ENCODE data around the gene CAMTA1.

The CAMTA1 gene

DNA sequence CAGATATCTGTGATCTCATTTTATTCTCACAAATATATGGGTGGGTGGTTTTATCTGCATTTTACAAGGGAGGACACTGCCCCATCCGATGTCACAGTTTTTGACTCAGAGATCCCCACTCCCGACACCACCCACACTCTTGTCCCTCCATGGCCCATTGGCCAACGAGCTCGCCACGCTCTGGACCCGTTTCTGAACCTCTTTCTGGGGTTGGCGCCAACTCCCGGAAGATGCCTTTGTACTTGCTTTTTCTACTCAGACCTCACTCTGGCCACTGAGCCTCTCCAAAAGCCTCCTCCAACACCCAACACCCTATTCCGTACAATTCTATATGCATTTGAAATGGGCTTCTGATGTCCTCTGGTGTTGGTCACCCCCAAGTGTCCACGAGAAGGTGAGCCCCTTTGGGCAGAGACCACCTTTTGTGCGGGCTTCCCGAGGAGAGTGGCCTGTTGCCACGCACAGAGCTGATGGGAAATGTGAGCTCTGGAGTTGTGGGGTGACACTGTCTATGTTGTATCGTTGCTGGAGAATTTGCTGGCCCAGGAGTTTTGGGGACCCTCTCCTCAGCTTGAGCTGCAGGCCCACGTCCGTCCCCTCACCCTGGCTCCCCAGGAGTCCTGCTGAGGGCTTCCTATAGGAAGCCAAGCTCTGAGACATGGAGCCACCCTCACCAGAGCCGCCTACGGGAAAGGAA lies 618.9 kb downstream of the CAMTA1 start:
- H3K4me1 ChIP-seq (ENCODE audit: insufficient read depth, low read length) = no peaks in the 10 kb centered on the region
- H3K27ac ChIP-seq (ENCODE audit: low read length) = no peak overlapping the region
- no peaks in the 10 kb centered on the region for H4K20me1 ChIP-seq (ENCODE audit: insufficient read depth, low read length)
- no peaks in the 10 kb centered on the region for H3K27me3 ChIP-seq (ENCODE audit: insufficient read depth, low read length, poor library complexity)
- no peak overlapping the region for H3K4me2 ChIP-seq (ENCODE audit: insufficient read depth, low read length)
- TF ChIP-seq, protein P1, sequence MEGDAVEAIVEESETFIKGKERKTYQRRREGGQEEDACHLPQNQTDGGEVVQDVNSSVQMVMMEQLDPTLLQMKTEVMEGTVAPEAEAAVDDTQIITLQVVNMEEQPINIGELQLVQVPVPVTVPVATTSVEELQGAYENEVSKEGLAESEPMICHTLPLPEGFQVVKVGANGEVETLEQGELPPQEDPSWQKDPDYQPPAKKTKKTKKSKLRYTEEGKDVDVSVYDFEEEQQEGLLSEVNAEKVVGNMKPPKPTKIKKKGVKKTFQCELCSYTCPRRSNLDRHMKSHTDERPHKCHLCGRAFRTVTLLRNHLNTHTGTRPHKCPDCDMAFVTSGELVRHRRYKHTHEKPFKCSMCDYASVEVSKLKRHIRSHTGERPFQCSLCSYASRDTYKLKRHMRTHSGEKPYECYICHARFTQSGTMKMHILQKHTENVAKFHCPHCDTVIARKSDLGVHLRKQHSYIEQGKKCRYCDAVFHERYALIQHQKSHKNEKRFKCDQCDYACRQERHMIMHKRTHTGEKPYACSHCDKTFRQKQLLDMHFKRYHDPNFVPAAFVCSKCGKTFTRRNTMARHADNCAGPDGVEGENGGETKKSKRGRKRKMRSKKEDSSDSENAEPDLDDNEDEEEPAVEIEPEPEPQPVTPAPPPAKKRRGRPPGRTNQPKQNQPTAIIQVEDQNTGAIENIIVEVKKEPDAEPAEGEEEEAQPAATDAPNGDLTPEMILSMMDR (IDR thresholded peaks at IDR 0.05; ENCODE audit: borderline replicate concordance, extremely low read depth, low read length, poor library complexity, severe bottlenecking) = no peak
- no peak for TF ChIP-seq EZH2 (IDR thresholded peaks at IDR 0.05; ENCODE audit: borderline replicate concordance, low read depth, low read length, severe bottlenecking)
- no peaks in the 10 kb centered on the region for H3K36me3 ChIP-seq (ENCODE audit: insufficient read depth, low read length)
- no peak overlapping the region for H2AFZ ChIP-seq (ENCODE audit: low read depth, low read length)
- ATAC-seq (ENCODE audit: insufficient read depth, low read depth) = no peak
- H3K4me3 ChIP-seq (ENCODE audit: low read depth in 1 of 2, low read length in 2 of 2) = no peak overlapping the region
- H3K79me2 ChIP-seq (ENCODE audit: insufficient read depth, low read length) = no peaks in the 10 kb centered on the region
- no peak for DNase-seq
- no peak overlapping the region for H3K9ac ChIP-seq (ENCODE audit: low read depth, low read length)
- no peaks in the 10 kb centered on the region for H3K9me3 ChIP-seq (ENCODE audit: insufficient read depth, low read length, severe bottlenecking)

DNA sequence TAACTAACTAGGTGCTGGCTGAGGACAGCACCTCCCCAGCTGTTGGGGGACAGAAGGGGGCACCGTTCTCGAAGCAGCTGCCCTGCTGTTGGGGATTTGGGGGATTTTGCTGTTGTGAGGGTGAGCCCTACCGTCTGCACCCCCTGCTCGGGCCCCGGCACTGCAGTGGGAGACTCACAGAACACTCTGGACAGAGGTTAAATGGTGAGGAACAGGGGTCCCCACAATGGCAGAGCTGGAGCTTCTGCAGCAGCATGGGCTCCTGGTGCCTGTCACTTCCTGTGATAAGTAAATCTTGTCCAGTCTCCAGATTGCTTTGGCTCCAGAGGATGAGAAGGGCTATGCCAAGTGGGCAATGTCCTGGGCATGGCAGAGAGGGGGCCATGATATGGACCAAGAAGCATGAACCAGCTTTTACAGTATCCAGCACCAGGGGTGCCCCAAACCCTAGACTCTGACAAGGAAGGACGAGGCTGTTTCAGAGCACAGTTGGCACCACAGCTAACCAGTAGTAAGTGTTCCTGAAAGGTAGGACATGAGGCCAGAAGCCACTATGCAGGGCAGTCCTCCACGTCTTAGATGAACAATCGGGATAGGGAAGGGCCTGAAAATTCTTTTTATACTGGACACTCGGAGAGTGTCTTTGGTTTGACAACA lies 620.7 kb downstream of the CAMTA1 start:
- no peaks in the 10 kb centered on the region for H3K4me1 ChIP-seq (ENCODE audit: insufficient read depth, low read length)
- no peak overlapping the region for H2AFZ ChIP-seq (ENCODE audit: low read depth, low read length)
- no peaks in the 10 kb centered on the region for H4K20me1 ChIP-seq (ENCODE audit: insufficient read depth, low read length)
- no peak overlapping the region for H3K27ac ChIP-seq (ENCODE audit: low read length)
- no peak for DNase-seq
- no peak overlapping the region for H3K4me3 ChIP-seq (ENCODE audit: low read depth in 1 of 2, low read length in 2 of 2)
- no peak overlapping the region for H3K9ac ChIP-seq (ENCODE audit: low read depth, low read length)
- TF ChIP-seq, protein P1 (IDR thresholded peaks at IDR 0.05; ENCODE audit: borderline replicate concordance, extremely low read depth, low read length, poor library complexity, severe bottlenecking) = no peak
- TF ChIP-seq EZH2 (IDR thresholded peaks at IDR 0.05; ENCODE audit: borderline replicate concordance, low read depth, low read length, severe bottlenecking) = no peak
- no peaks in the 10 kb centered on the region for H3K9me3 ChIP-seq (ENCODE audit: insufficient read depth, low read length, severe bottlenecking)
- H3K79me2 ChIP-seq (ENCODE audit: insufficient read depth, low read length) = no peaks in the 10 kb centered on the region
- H3K4me2 ChIP-seq (ENCODE audit: insufficient read depth, low read length) = no peak overlapping the region
- no peak for ATAC-seq (ENCODE audit: insufficient read depth, low read depth)
- H3K27me3 ChIP-seq (ENCODE audit: insufficient read depth, low read length, poor library complexity) = no peaks in the 10 kb centered on the region
- H3K36me3 ChIP-seq (ENCODE audit: insufficient read depth, low read length) = no peaks in the 10 kb centered on the region

DNA sequence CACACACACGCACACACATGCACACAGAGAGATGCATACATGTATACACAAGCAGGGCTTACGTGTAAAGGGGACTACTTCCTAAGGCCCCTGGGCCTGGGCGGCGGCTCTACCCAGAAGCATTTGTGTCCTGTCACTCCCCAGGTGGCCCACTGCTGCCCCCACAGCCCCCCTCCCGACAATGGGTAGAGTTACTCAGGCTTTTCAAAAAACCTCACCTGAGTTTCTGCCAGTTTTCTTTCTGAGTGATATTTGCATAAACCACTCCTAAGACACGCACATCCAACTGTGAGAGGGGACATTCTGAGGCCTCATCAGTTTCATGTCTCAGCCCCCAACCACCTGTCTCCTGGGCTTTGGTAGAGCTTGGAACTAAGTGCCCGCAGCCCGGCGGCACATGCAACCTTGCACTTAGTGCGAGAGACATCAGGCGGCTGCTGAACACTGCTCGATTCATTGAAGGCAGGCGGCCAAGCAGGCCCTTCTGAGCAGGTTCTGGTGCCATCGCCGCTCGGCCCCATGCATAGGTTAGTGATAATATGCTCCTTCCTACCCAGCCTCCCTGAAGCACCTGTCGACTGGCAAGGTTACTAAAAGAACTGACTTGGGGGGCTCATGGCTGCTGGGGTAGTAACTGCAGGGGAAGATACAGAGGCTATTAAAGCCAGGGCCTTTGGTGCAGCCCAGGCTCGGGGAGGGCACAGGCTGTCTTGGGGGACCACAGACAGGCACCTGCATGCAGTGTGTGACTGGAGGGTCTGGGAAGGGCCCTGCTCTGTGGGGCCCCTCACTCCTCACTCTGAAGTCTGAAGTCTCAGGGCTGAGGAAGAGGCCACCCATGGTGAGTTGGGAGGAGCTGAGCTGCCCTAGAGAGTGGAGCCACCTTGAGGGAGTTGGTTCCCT lies 621.6 kb downstream of the CAMTA1 start:
- no peaks in the 10 kb centered on the region for H3K9me3 ChIP-seq (ENCODE audit: insufficient read depth, low read length, severe bottlenecking)
- no peaks in the 10 kb centered on the region for H4K20me1 ChIP-seq (ENCODE audit: insufficient read depth, low read length)
- TF ChIP-seq, protein P1 (IDR thresholded peaks at IDR 0.05; ENCODE audit: borderline replicate concordance, extremely low read depth, low read length, poor library complexity, severe bottlenecking) = no peak
- no peak for TF ChIP-seq EZH2 (IDR thresholded peaks at IDR 0.05; ENCODE audit: borderline replicate concordance, low read depth, low read length, severe bottlenecking)
- no peak for ATAC-seq (ENCODE audit: insufficient read depth, low read depth)
- H3K27ac ChIP-seq (ENCODE audit: low read length) = no peak overlapping the region
- no peak overlapping the region for H3K4me3 ChIP-seq (ENCODE audit: low read depth in 1 of 2, low read length in 2 of 2)
- H3K4me1 ChIP-seq (ENCODE audit: insufficient read depth, low read length) = no peaks in the 10 kb centered on the region
- H3K36me3 ChIP-seq (ENCODE audit: insufficient read depth, low read length) = no peaks in the 10 kb centered on the region
- no peaks in the 10 kb centered on the region for H3K79me2 ChIP-seq (ENCODE audit: insufficient read depth, low read length)
- no peak overlapping the region for H2AFZ ChIP-seq (ENCODE audit: low read depth, low read length)
- H3K4me2 ChIP-seq (ENCODE audit: insufficient read depth, low read length) = no peak overlapping the region
- no peaks in the 10 kb centered on the region for H3K27me3 ChIP-seq (ENCODE audit: insufficient read depth, low read length, poor library complexity)
- no peak for DNase-seq
- H3K9ac ChIP-seq (ENCODE audit: low read depth, low read length) = no peak overlapping the region

All from DND-41 (cell line).